ENCODE measurements around the gene CD72. TPM values are rescaled to one million over a fixed set of nuclear protein-coding genes. Genes with fewer than 3 reads are reported as not detected.

CD72 gene
- total RNA-seq (1 to 10 TPM in 2 of 4 donors, under 1 TPM in 2; 0.36 to 8.0 (median 1.1) TPM), polyA plus RNA-seq (10 to 100 TPM in 1 of 3 donors, 1 to 10 TPM in 2; 1.2 to 42.1 (median 1.4) TPM)

DNA sequence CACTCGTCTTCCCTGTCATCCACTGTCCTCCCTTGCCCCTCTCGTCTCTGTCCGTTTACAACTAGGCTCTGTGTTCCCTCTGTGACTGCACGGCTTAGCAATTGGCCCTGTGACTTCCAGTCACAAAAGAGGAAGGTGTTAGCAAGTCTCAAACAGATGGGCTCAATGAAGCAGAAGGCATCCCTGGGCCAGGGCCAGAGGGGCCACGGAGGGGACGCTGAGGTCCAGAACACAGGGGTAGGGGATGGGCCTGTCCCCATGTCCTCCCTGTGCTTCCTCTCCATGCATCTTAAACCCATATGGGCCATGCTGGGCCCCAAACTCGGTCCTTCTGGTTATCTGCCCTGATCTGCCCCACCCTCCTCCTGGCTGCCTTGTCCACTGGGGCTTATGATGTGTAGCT lies at the start of gene CD72:
CD72 (minus strand) TSS at position 89 of the 403 bp plus-strand sequence. CDS start 110 bp downstream, outside the sequence.
- intact Hi-C loops (cut with DNase I): no loop called here
- 58 to 74% methylated on average over 7 of the region's 7 CpGs for WGBS, 2 donors
- TF ChIP-seq CTCF (IDR thresholded peaks at IDR 0.05) (no peak), POLR2AphosphoS5 (IDR thresholded peaks at IDR 0.05) (peak in 1 of 4 donors; percentile 44), POLR2A (IDR thresholded peaks at IDR 0.05) (no peak), EP300 (IDR thresholded peaks at IDR 0.05) (no peak)
- Histone ChIP-seq H3K4me1 (peaks cover 0 to 13% (median 10%) of the 10 kb centered on the region in 4 donors), H3K4me3 (peak within 1 kb of the TSS; percentile 9 to 51 (median 44)), H3K27me3 (peaks cover 0 to 7% (median 0%) of the 10 kb centered on the region in 3 donors), H3K27ac (peak within 1 kb of the TSS in 1 of 4 donors; percentile 36), H3K9me3 (no peaks in the 10 kb centered on the region), H3K36me3 (no peaks in the 10 kb centered on the region)
- no peak for DNase-seq

GRCh38 chr9:35667939-35668338 lies 49.7 kb upstream of the CD72 start:
- no peak for TF ChIP-seq EP300 (IDR thresholded peaks at IDR 0.05)
- no peak for TF ChIP-seq POLR2A (IDR thresholded peaks at IDR 0.05)
- WGBS, 2 donors: 96 to 98% methylated on average over 3 of the region's 3 CpGs
- peaks cover 0 to 24% (median 21%) of the 10 kb centered on the region in 4 donors for H3K4me1 ChIP-seq

DNA sequence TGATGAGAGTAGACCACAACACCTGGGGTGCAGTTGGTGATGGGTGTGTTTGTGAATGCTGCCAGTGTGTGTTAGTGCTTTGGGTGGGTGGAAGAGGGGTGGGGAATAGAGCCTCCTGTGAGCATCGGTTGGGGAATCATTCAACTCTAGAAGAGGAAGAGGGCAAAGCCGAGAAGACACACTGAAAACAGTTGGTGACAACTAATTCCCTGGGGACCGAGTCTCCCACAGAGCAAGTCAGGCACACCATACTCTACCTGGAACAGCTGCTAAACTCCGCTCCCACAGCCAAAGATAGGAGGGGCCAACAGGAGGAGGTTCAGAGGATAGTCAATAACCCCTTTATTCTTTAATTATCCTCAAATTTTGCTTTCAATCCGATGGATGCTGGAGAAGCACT lies 48.3 kb upstream of the CD72 start:
- DNase-seq: no peak
- H3K27me3 ChIP-seq: no peaks in the 10 kb centered on the region
- H3K9me3 ChIP-seq: no peaks in the 10 kb centered on the region
- TF ChIP-seq EP300 (IDR thresholded peaks at IDR 0.05) (no peak), POLR2AphosphoS5 (IDR thresholded peaks at IDR 0.05) (no peak), CTCF (IDR thresholded peaks at IDR 0.05) (no peak), POLR2A (IDR thresholded peaks at IDR 0.05) (no peak)
- intact Hi-C loops (cut with DNase I): loop anchor here (1.0 kb wide), 1 partner anchor 9 kb away; no protein-coding TSS in a partner anchor
- WGBS, 2 donors: 78 to 89% methylated on average over 5 of the region's 5 CpGs
- H3K4me1 ChIP-seq: peaks cover 0 to 35% (median 31%) of the 10 kb centered on the region in 4 donors
- no peak overlapping the region for H3K4me3 ChIP-seq
- no peaks in the 10 kb centered on the region for H3K36me3 ChIP-seq
- peak overlapping the region in 1 of 4 donors; percentile 98 for H3K27ac ChIP-seq

More at GRCh38 chr9:35667939-35668338, 49.7 kb upstream of the CD72 start:
- no peak overlapping the region for H3K27ac ChIP-seq
- DNase-seq: no peak
- H3K36me3 ChIP-seq: no peaks in the 10 kb centered on the region
- H3K4me3 ChIP-seq: no peak overlapping the region
- intact Hi-C loops (cut with DNase I): no loop called here
- H3K9me3 ChIP-seq: no peaks in the 10 kb centered on the region
- no peaks in the 10 kb centered on the region for H3K27me3 ChIP-seq

- Histone ChIP-seq H3K27ac (peak overlapping the region in 2 of 4 donors; percentile 97 to 98), H3K4me1 (peaks cover 0 to 40% (median 36%) of the 10 kb centered on the region in 4 donors), H3K4me3 (no peak overlapping the region), H3K27me3 (no peaks in the 10 kb centered on the region), H3K9me3 (no peaks in the 10 kb centered on the region), H3K36me3 (peaks cover 0 to under 1% (median 0%) of the 10 kb centered on the region in 4 donors)
- TF ChIP-seq EP300 (IDR thresholded peaks at IDR 0.05): no peak
- no peak for TF ChIP-seq CTCF (IDR thresholded peaks at IDR 0.05)
- no peak for TF ChIP-seq POLR2A (IDR thresholded peaks at IDR 0.05)
- intact Hi-C loops (cut with DNase I): loop anchor here (1.0 kb wide), 1 partner anchor 9 kb away; no protein-coding TSS in a partner anchor
- DNase-seq: no peak
- WGBS, 2 donors: 91 to 92% methylated on average over 1 of the region's 1 CpG
These were observed 47.8 kb upstream of the CD72 start for GRCh38 chr9:35666045-35666444.

- H3K4me3 ChIP-seq: peak overlapping the region; percentile 27 to 58 (median 48)
- TF ChIP-seq POLR2A (IDR thresholded peaks at IDR 0.05): no peak
- TF ChIP-seq EP300 (IDR thresholded peaks at IDR 0.05): no peak
- TF ChIP-seq POLR2AphosphoS5 (IDR thresholded peaks at IDR 0.05): no peak
- TF ChIP-seq CTCF (IDR thresholded peaks at IDR 0.05): no peak
- no peaks in the 10 kb centered on the region for H3K9me3 ChIP-seq
- no peaks in the 10 kb centered on the region for H3K27me3 ChIP-seq
- DNase-seq: no peak
- peaks cover 0 to 7% (median 5%) of the 10 kb centered on the region in 4 donors for H3K36me3 ChIP-seq
- intact Hi-C loops (cut with DNase I): loop anchor here (1.0 kb wide), 1 partner anchor 24 kb away; the partner anchor contains the start of gene TPM2
- H3K4me1 ChIP-seq: peaks cover 0 to 46% (median 42%) of the 10 kb centered on the region in 4 donors
- 10 to 28% methylated on average over 5 of the region's 5 CpGs for WGBS, 2 donors
- peak overlapping the region; percentile 97 to 98 (median 98) for H3K27ac ChIP-seq
These were observed 47.2 kb upstream of the CD72 start for GRCh38 chr9:35665471-35665818.

All from sigmoid colon (tissue), 7 donors.